Measurements from ENCODE around the gene OLFM4.
A peak's percentile ranks its signal among the peaks of the same experiment; 100 is the strongest.

DNA sequence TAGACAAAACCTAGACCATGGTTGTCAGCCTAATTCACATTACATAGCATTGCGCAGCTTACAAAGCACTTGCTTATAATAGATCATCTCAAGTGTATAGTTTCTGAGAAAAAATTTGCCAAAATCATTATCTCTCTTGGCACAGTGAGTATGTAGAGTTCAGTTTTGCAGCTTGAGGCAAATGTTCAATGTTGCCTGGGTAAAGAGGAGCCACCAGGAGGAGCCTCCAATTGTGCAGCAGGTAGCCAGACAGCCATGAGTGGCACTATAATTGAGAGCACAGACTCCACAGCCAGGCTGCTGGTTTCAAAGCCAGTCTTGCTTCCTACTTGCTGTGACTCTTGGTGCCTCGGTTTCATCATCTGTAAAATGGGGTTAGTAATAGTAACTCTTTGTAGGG lies 24.0 kb upstream of the OLFM4 start:
- TF ChIP-seq POLR2A (IDR thresholded peaks at IDR 0.05) = no peak
- TF ChIP-seq, protein P1, sequence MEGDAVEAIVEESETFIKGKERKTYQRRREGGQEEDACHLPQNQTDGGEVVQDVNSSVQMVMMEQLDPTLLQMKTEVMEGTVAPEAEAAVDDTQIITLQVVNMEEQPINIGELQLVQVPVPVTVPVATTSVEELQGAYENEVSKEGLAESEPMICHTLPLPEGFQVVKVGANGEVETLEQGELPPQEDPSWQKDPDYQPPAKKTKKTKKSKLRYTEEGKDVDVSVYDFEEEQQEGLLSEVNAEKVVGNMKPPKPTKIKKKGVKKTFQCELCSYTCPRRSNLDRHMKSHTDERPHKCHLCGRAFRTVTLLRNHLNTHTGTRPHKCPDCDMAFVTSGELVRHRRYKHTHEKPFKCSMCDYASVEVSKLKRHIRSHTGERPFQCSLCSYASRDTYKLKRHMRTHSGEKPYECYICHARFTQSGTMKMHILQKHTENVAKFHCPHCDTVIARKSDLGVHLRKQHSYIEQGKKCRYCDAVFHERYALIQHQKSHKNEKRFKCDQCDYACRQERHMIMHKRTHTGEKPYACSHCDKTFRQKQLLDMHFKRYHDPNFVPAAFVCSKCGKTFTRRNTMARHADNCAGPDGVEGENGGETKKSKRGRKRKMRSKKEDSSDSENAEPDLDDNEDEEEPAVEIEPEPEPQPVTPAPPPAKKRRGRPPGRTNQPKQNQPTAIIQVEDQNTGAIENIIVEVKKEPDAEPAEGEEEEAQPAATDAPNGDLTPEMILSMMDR (IDR thresholded peaks at IDR 0.05) = peak in 1 of 6 experiments; percentile 16

Data from thyroid gland (tissue), 4 donors.